ENCODE results near the gene SETD3. TPM values are rescaled to one million over a fixed set of nuclear protein-coding genes. Genes with fewer than 3 reads are reported as not detected.

SETD3 gene
- total and polyA plus RNA-seq, 10 of the 15 experiments (the other 5 are each of a cell fraction or from before 2014, with no cell fraction given): 11.3 to 44.2 (median 36.5) TPM

DNA sequence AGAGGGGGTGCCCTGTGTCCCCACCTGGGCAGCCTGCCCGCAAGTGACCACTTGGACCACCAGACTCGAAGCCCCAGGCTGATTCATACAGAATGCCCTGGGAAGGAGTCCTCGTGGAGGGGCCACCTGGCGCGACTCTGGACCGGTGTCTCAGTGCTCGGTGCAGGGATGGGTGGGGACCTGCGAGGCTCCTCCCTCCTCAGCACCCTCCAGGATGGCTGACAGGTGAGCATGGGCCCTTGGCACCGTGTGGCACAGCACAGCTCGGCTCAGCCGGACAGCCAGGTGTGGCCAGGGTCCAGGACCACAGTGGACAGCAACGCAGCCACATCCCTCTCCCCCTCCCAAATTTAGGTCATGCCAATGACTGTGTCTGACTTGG lies 45.0 kb upstream of the SETD3 start:
- no peak overlapping the region for H3K4me2 ChIP-seq (ENCODE audit: control insufficient read depth, insufficient read depth)
- no peak overlapping the region for H2AFZ ChIP-seq (ENCODE audit: control insufficient read depth, low read depth, low read length)
- H3K27me3 ChIP-seq (replicated peaks in 1 of 2; ENCODE audit: control insufficient read depth in 2 of 2, insufficient read depth in 2 of 2, low read length in 1 of 2): no peaks in the 10 kb centered on the region
- no peak for ATAC-seq
- H3K4me1 ChIP-seq (ENCODE audit: control insufficient read depth, insufficient read depth, low read length): no peaks in the 10 kb centered on the region
- in situ Hi-C loops (cut with MboI) (loop anchor here (5.0 kb wide), 1 partner anchor 357 kb away; no protein-coding TSS in a partner anchor), intact Hi-C loops (cut with micrococcal nuclease; ENCODE audit: unreplicated experiment) (no loop called here)
- no TSS peak for BruUV-seq (replicated peaks)
- no peaks in the 10 kb centered on the region for H3K36me3 ChIP-seq (ENCODE audit: control insufficient read depth in 2 of 2, insufficient read depth in 2 of 2, low read length in 1 of 2)
- 46% methylated on average over 12 of the region's 12 CpGs for WGBS (ENCODE audit: insufficient coverage, insufficient replicate concordance, low lambda C conversion rate, missing lambda C conversion rate)
- H4K20me1 ChIP-seq (ENCODE audit: control insufficient read depth, insufficient read depth): no peaks in the 10 kb centered on the region
- no peak overlapping the region for H3K4me3 ChIP-seq
- SMC1A ChIA-PET (ENCODE audit: uncharacterized antibody, unreplicated experiment): no interaction called here
- no peaks in the 10 kb centered on the region for H3K9me3 ChIP-seq (replicated peaks; ENCODE audit: control insufficient read depth, insufficient read depth, low read length)
- POLR2A ChIA-PET: no interaction called here
- CTCF ChIA-PET: interaction anchor here (1.4 kb wide), 1 partner anchor 103 kb away, joined by 6 read pairs; no protein-coding TSS in a partner anchor
- no peak for TF ChIP-seq SP1 (IDR thresholded peaks at IDR 0.05; ENCODE audit: low read depth, low read length)
- TF ChIP-seq BMI1 (IDR thresholded peaks at IDR 0.05; ENCODE audit: borderline replicate concordance): no peak
- no peak for TF ChIP-seq CBX3 (IDR thresholded peaks at IDR 0.05; ENCODE audit: borderline replicate concordance, low read depth)
- no peak for TF ChIP-seq MTA3 (IDR thresholded peaks at IDR 0.05; ENCODE audit: borderline replicate concordance, low read length)
- TF ChIP-seq FOS (IDR thresholded peaks at IDR 0.05; ENCODE audit: borderline replicate concordance, extremely low read depth, insufficient read length): no peak
- TF ChIP-seq TCF7 (IDR thresholded peaks at IDR 0.05; ENCODE audit: borderline replicate concordance): no peak
- no peak for TF ChIP-seq ZNF207 (IDR thresholded peaks at IDR 0.05; ENCODE audit: borderline replicate concordance)
- no peak overlapping the region for H3K27ac ChIP-seq (ENCODE audit: control insufficient read depth, insufficient read depth)
- RAD21 ChIA-PET (ENCODE audit: unreplicated experiment): interaction anchor here (0.6 to 1.0 kb wide), 2 partner anchors 69 to 102 kb away, joined by 3 read pairs; no protein-coding TSS in a partner anchor
- no peaks in the 10 kb centered on the region for H3K79me2 ChIP-seq (ENCODE audit: control insufficient read depth, insufficient read depth, low read length)
- DNase-seq (ENCODE audit: low read depth, low spot score): no peak
- FAIRE-seq: no peak
- no peak overlapping the region for H3K9ac ChIP-seq (ENCODE audit: control insufficient read depth, insufficient read depth, low read length)

Measured in GM12878 (cell line).